GM21390 (cell line): ENCODE results near the gene KLHDC4.

Experiments
- ATAC-seq: cut with Tn5 transposase; IDR thresholded peaks from one replicate; pipeline ENCODE4 v1.9.1; 2021; ENCODE audit not compliant: unreplicated experiment

The KLHDC4 gene

GRCh38 chr16:87701505-87701921 lies 64.3 kb downstream of the KLHDC4 start:
- no peak for ATAC-seq

DNA sequence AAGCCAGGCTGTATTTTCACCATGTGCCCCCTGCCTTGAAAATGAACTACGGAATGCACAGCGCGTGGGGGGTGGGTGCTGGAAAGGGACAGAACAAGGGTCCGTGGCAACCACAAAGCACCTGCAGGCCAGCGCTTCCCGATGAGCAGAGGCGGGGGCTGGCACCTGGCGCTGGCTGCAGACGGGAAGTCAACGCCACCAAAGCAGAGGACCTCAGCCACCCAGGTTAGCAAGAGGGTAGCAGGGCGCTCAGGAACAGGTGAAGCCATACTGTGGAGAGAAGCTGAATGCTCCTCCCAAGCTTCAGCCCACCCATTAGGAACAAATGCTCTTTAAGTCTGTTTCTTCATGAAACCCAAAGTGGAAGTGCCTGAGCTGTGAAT lies 64.7 kb downstream of the KLHDC4 start:
- no peak for ATAC-seq

DNA sequence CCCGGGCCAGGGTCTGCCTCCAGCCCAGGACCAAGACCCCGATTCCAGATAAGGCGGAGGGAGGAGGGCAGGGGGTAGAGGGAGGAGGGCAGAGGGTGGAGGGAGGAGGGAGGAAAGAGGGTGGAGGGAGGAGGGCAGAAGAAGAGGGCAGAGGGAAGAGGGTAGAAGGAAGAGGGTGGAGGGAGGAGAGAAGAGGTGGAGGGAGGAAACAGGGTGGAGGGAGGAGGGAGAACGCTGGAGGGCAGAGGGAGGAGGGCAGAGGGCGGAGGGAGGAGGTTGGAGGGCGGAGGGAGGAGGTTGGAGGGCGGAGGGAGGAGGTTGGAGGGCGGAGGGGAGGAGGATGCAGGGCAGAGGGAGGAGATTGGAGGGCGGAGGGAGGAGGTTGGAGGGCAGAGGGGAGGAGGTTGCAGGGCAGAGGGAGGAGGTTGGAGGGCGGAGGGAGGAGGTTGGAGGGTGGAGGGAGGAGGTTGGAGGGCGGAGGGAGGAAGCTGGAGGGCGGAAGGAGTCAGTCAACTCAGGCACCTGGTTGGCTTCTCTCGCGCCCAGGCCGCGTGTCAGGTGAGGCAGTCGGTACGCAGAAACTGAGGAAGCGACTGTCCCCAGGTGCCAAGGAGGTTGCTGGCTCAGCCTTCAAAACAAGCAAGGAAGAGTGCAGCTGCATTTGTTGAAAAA lies 65.2 kb downstream of the KLHDC4 start:
- ATAC-seq, result no peak

DNA sequence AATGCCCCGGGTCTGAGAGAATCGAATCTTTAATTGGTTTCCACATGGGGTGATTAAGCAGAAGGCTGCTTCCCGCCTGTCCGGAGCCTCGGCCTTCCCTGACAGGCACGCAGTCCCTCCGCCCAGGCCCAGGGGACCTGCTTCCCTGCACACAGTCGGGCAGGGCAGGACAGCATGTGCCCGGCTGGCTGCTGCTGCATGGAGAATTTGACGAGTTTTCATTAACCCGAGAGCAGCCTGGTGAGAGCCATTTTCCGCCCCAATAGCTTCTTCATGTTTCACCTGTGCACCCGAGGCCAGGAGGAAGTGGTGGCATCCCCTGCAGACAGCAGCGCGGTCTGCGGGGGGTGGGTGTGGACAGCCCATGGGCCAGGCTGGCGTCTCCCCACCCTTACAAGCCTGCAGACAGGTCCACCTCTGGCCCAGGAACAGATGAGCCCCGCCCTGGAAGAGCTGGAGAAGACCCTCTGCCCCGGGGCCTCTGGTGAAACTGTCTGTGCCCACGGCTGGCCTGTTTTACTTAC lies 67.0 kb downstream of the KLHDC4 start:
- no peak for ATAC-seq

DNA sequence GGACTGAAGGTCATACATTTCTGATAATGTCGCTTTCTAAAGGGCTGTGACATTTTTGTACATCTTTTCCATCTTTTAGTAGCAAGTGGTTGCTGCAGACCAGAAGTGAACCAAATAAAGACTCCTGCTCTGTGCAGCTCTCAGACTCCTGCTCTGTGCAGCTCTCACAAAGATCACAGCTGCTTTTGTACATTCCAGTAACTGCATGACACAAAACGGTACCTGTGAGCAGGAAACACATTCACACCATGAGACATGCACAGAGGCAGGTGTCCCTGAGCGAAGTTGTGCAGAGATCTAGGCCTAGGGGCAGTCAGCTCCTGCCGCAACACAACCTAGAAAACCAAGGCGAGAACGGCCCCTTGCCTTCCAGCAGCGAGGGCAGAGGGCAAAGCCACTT lies 67.5 kb downstream of the KLHDC4 start:
- ATAC-seq, result peak; percentile 58

- no peak for ATAC-seq
Observed at GRCh38 chr16:87697792-87698191, 68.0 kb downstream of the KLHDC4 start.

DNA sequence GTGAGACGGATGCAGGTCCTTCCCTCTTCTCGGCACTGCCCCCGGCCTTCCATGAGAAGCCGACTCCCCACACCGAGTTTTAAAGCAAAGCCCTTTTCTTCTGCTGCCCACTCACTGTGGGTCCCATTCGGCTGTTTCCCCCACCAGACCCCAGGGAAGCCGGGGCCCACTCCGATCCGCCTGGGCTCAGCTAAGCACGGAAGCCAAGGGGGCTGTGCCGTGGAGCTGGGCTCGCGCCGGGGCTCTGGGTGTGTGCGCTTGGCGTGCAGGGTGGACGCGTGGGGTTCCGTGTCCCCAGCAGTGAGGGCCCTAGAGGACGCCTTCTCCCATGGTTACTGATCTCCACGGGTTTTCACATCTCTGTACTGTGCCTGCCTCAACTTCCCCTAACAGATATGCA lies 68.5 kb downstream of the KLHDC4 start:
- ATAC-seq, result no peak

DNA sequence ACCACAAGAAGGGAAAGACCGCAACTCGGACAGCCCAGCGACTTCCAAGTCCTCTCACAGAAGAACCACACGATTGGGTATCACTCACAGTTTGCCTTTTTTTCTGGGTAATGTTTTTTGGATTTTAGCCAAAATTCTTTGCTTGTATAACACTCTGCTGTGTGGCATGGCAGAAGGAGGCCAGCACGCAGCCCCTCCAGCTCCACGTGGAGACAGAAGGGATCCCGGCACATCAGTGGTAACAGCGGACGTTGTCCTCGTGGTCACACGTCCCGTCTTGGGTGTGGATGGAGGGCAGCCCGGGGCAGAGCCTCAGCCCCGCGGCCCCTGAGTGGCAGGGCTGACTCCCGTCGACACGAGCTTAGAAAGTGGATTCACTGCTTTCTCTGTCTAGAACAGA lies 69.1 kb downstream of the KLHDC4 start:
- no peak for ATAC-seq

- no peak for ATAC-seq
Observed at GRCh38 chr16:87695534-87695933, 70.3 kb downstream of the KLHDC4 start.

GRCh38 chr16:87694441-87695125 lies 71.2 kb downstream of the KLHDC4 start:
- ATAC-seq, result no peak

GRCh38 chr16:87693827-87694226 lies 72.0 kb downstream of the KLHDC4 start:
- ATAC-seq, result no peak

DNA sequence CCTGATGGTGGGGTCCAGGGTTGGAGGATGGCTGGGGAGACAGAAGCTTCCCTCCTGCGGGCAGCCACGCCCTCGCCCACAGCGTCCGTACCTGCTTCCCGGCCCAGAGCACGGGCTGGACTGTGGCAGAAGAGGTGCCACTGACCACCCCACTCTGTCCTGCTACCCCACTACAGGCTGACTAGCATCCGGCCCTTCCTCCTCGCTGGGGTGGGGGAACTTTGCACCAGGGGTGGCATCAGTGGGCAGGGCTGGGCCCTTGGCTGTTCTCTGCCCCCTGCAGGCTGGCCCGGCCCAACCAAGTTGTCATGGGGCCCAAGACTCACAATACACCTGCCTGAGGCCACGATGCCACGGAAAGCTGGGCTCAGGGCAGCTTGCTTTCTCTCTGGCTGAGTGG lies 73.0 kb downstream of the KLHDC4 start:
- no peak for ATAC-seq

DNA sequence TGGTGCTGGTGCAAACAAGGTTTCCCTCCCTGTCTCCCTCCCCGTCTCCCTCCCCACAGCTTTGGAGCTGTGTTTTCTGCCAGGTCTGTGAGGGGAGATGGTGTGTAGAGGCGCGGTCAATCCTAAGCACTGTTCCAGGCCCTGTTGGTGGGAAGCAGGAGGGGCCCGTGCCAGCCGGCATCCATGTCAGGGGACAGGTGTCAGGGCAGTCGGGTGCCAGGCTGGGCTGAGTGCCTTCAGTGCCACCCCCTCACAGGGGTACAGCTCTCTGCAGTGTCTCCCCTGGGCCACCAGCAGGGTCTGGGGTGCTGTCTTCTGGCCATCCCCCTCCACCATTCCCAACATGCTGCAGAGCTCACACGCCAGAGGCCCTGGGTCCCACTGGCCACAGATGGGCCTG lies 73.6 kb downstream of the KLHDC4 start:
- ATAC-seq, result no peak

GRCh38 chr16:87691686-87692079 lies 74.1 kb downstream of the KLHDC4 start:
- ATAC-seq, result no peak

DNA sequence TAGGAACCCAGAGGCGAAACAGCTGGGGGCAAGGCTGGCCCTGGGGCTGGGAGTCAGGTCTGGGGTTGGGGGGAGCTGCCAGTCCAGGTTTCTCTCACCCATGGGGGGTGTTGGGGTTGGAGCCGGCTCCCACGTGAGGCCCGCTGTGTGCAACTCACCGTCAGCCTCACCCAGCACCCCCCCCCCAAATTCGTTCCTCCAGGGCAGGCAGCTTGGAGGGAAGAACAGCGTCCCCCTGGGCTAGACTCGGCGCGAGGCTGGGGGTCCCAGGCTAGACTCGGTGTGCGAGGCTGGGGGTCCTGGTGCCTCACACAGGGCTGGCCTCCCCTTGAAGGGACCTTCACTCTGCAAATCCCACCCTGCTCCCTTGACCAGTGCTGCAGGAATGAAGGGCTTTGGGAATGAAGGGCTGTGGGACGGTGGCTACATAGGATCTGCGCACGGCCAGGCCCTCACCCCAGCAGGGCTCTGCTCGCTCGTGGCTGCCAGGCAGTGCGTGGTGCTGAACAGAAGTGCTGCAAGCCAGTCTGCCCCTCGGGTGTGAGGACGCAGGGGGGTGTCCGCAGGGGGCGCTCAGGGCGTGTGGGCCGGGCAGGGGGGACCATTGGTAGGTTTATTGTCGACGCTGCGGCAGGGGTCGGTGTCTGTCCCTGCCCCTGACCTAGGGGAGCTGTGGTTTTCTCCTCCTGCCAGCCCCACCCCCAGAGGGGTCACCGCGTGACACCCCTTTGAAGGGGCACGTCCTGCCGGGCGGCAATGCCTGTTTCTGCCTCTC lies 74.7 kb downstream of the KLHDC4 start:
- no peak for ATAC-seq

GRCh38 chr16:87689956-87690465 lies 75.8 kb downstream of the KLHDC4 start:
- no peak for ATAC-seq

- no peak for ATAC-seq
Observed at GRCh38 chr16:87688876-87689815, 76.6 kb downstream of the KLHDC4 start.

- no peak for ATAC-seq
Observed at GRCh38 chr16:87687998-87688529, 77.7 kb downstream of the KLHDC4 start.

- no peak for ATAC-seq
Observed at GRCh38 chr16:87687126-87687910, 78.5 kb downstream of the KLHDC4 start.
